Measurements from ENCODE around the gene TMEM217.
"Not testable (repeated sequence)": the region's sequence is repeated elsewhere in the genome, so short reads cannot be mapped to it uniquely, and the experiment has no call there.

DNA sequence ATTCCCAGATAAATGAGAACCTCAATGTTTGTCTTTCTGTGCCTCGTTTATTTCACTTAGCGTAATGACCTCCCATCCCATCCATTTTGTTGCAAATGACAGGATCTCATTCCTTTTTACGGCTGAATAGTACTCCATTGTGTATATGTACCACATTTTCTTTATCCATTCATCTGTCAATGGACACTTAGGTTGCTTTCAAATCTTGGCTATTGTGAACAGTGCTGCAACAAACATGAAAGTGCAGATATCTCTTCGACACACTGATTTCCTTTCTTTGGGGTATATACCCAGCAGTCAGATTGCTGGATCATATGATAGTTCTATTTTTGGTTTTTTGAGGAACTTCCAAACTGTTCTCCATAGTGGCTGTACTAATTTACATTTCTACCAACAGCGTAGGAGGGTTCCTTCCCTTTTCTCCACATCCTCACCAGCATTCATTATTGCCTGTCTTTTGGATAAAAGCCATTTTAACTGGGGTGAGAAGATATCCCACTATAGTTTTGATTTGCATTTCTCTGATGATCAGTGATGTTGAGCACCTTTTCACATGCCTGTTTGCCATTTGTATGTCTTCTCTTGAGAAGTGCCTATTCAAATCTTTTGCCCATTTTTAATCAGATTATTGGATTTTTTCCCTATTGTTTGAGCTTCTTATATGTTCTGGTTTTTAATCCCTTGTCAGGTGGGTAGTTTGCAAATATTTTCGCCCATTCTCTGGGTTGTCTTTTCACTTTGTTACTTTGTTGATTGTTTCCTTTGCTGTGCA is 71.8 kb downstream of the TMEM217 start:
- TF ChIP-seq, protein P1, sequence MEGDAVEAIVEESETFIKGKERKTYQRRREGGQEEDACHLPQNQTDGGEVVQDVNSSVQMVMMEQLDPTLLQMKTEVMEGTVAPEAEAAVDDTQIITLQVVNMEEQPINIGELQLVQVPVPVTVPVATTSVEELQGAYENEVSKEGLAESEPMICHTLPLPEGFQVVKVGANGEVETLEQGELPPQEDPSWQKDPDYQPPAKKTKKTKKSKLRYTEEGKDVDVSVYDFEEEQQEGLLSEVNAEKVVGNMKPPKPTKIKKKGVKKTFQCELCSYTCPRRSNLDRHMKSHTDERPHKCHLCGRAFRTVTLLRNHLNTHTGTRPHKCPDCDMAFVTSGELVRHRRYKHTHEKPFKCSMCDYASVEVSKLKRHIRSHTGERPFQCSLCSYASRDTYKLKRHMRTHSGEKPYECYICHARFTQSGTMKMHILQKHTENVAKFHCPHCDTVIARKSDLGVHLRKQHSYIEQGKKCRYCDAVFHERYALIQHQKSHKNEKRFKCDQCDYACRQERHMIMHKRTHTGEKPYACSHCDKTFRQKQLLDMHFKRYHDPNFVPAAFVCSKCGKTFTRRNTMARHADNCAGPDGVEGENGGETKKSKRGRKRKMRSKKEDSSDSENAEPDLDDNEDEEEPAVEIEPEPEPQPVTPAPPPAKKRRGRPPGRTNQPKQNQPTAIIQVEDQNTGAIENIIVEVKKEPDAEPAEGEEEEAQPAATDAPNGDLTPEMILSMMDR (IDR thresholded peaks at IDR 0.05), result not testable (repeated sequence)
- not testable (repeated sequence) for TF ChIP-seq POLR2AphosphoS5 (IDR thresholded peaks at IDR 0.05)
